Cardiac muscle cell (in vitro differentiated cells and primary cell): ENCODE results near the gene NELFE. TPM values are rescaled to one million over a fixed set of nuclear protein-coding genes. Genes with fewer than 3 reads are reported as not detected.
"Not testable (repeated sequence)": the region's sequence is repeated elsewhere in the genome, so short reads cannot be mapped to it uniquely, and the experiment has no call there.

Source experiments
- DNase-seq, 2 donors: peaks; one replicate each; pipeline versions ENCODE4 v3.0.0 to v3.0.0-alpha.2; 2010 to 2017; ENCODE audit warnings: low read depth in 1 of 2, low spot score in 1 of 2
- H3K27ac ChIP-seq: fragments of 200-600 bp; sonication (generic); 2 replicates; pipeline ENCODE4 v1.5.1; 2016
- H3K27me3 ChIP-seq: fragments of 200-600 bp; sonication (generic); 2 replicates; pipeline ENCODE4 v1.6.0; 2016; ENCODE audit warnings: control low read depth
- H3K36me3 ChIP-seq: fragments of 200-600 bp; sonication (generic); 2 replicates; pipeline ENCODE4 v1.5.1; 2016; ENCODE audit warnings: control low read depth
- H3K4me1 ChIP-seq: fragments of 200-600 bp; sonication (generic); 2 replicates; pipeline ENCODE4 v1.8.1; 2017; ENCODE audit warnings: low read depth, mild to moderate bottlenecking, mixed run types
- H3K4me3 ChIP-seq: fragments of 200-600 bp; sonication (generic); 2 replicates; pipeline ENCODE4 v1.5.1; 2016; ENCODE audit warnings: mild to moderate bottlenecking
- H3K9me3 ChIP-seq: fragments of 200-600 bp; sonication (generic); 2 replicates; pipeline ENCODE4 v1.5.1; 2017; ENCODE audit warnings: low read depth, mild to moderate bottlenecking, control low read depth
- CTCF ChIP-seq: IDR thresholded peaks from 2 replicates; pipeline ENCODE4 v1.5.1; 2012; ENCODE audit warnings: low read depth, mild to moderate bottlenecking, low read length
- polyA plus RNA-seq: library from polyadenylated mRNA; unstranded; fragments of >200 nt; fragmentation: Nextera tagmentation; extraction: Ambion mirVana; gene quantifications from 2 replicates; pipeline ENCODE4 v1.2.1, GENCODE V29; 2016
- total RNA-seq: library from RNA; depleted of rRNA; stranded (reverse); fragments of >200 nt; gene quantifications from 2 replicates; pipeline ENCODE4 v1.2.3, GENCODE V29; 2016

The NELFE gene
- total and polyA plus RNA-seq, 2 experiments from 2014 or later = 146 to 186 TPM

GRCh38 chr6:31945154-31945506 is 13.6 kb downstream of the NELFE start:
- Histone ChIP-seq H3K27me3 (no peaks in the 10 kb centered on the region), H3K4me1 (no peaks in the 10 kb centered on the region), H3K27ac (no peak overlapping the region), H3K36me3 (no peaks in the 10 kb centered on the region), H3K4me3 (no peak overlapping the region), H3K9me3 (no peaks in the 10 kb centered on the region)
- TF ChIP-seq CTCF = no peak
- DNase-seq = no peak

- no peaks in the 10 kb centered on the region for H3K4me1 ChIP-seq
- no peaks in the 10 kb centered on the region for H3K9me3 ChIP-seq
- no peaks in the 10 kb centered on the region for H3K36me3 ChIP-seq
- no peak for DNase-seq
- TF ChIP-seq CTCF = no peak
- no peak overlapping the region for H3K27ac ChIP-seq
- no peak overlapping the region for H3K4me3 ChIP-seq
- no peaks in the 10 kb centered on the region for H3K27me3 ChIP-seq
These were observed 15.0 kb downstream of the NELFE start for GRCh38 chr6:31943742-31944141.

- DNase-seq = no peak
- Histone ChIP-seq H3K36me3 (no peaks in the 10 kb centered on the region), H3K27ac (no peak overlapping the region), H3K27me3 (no peaks in the 10 kb centered on the region), H3K4me1 (no peaks in the 10 kb centered on the region), H3K9me3 (no peaks in the 10 kb centered on the region), H3K4me3 (no peak overlapping the region)
- no peak for TF ChIP-seq CTCF
These were observed 18.5 kb downstream of the NELFE start for GRCh38 chr6:31940256-31940664.

GRCh38 chr6:31935823-31936222 is 22.9 kb downstream of the NELFE start:
- TF ChIP-seq CTCF = no peak

GRCh38 chr6:31935021-31935420 is 23.8 kb downstream of the NELFE start:
- DNase-seq = no peak
- Histone ChIP-seq H3K4me1 (no peaks in the 10 kb centered on the region), H3K9me3 (no peaks in the 10 kb centered on the region), H3K4me3 (no peak overlapping the region), H3K36me3 (no peaks in the 10 kb centered on the region), H3K27ac (no peak overlapping the region), H3K27me3 (no peaks in the 10 kb centered on the region)
- no peak for TF ChIP-seq CTCF

More at GRCh38 chr6:31935823-31936222, 22.9 kb downstream of the NELFE start:
- H3K9me3 ChIP-seq = no peaks in the 10 kb centered on the region
- no peaks in the 10 kb centered on the region for H3K36me3 ChIP-seq
- H3K27me3 ChIP-seq = no peaks in the 10 kb centered on the region
- no peak overlapping the region for H3K27ac ChIP-seq
- DNase-seq = no peak
- no peaks in the 10 kb centered on the region for H3K4me1 ChIP-seq
- no peak overlapping the region for H3K4me3 ChIP-seq

- no peak for DNase-seq
- no peaks in the 10 kb centered on the region for H3K27me3 ChIP-seq
- H3K4me1 ChIP-seq = no peaks in the 10 kb centered on the region
- TF ChIP-seq CTCF = no peak
- H3K4me3 ChIP-seq = no peak overlapping the region
- no peaks in the 10 kb centered on the region for H3K9me3 ChIP-seq
- no peaks in the 10 kb centered on the region for H3K36me3 ChIP-seq
- no peak overlapping the region for H3K27ac ChIP-seq
These were observed 25.2 kb downstream of the NELFE start for GRCh38 chr6:31933537-31933936.

GRCh38 chr6:31932137-31932536 is 26.6 kb downstream of the NELFE start:
- not testable (repeated sequence) for H3K4me1 ChIP-seq, H3K27me3 ChIP-seq, DNase-seq, H3K4me3 ChIP-seq, H3K27ac ChIP-seq, H3K36me3 ChIP-seq, H3K9me3 ChIP-seq
